ENCODE results near the gene SORL1.

The SORL1 gene

GRCh38 chr11:121485216-121485615 is 33.1 kb downstream of the SORL1 start:
- Histone ChIP-seq H3K4me3 (no peak overlapping the region), H3K36me3 (no peaks in the 10 kb centered on the region), H3K4me1 (peaks cover 0 to 24% (median 15%) of the 10 kb centered on the region in 4 donors), H3K27me3 (no peaks in the 10 kb centered on the region), H3K9me3 (no peaks in the 10 kb centered on the region), H3K27ac (no peak overlapping the region)
- intact Hi-C loops (cut with DNase I; ENCODE audit: low total_unique reads) = no loop called here
- DNase-seq = no peak
- TF ChIP-seq, protein P1, sequence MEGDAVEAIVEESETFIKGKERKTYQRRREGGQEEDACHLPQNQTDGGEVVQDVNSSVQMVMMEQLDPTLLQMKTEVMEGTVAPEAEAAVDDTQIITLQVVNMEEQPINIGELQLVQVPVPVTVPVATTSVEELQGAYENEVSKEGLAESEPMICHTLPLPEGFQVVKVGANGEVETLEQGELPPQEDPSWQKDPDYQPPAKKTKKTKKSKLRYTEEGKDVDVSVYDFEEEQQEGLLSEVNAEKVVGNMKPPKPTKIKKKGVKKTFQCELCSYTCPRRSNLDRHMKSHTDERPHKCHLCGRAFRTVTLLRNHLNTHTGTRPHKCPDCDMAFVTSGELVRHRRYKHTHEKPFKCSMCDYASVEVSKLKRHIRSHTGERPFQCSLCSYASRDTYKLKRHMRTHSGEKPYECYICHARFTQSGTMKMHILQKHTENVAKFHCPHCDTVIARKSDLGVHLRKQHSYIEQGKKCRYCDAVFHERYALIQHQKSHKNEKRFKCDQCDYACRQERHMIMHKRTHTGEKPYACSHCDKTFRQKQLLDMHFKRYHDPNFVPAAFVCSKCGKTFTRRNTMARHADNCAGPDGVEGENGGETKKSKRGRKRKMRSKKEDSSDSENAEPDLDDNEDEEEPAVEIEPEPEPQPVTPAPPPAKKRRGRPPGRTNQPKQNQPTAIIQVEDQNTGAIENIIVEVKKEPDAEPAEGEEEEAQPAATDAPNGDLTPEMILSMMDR (IDR thresholded peaks at IDR 0.05) = no peak

DNA sequence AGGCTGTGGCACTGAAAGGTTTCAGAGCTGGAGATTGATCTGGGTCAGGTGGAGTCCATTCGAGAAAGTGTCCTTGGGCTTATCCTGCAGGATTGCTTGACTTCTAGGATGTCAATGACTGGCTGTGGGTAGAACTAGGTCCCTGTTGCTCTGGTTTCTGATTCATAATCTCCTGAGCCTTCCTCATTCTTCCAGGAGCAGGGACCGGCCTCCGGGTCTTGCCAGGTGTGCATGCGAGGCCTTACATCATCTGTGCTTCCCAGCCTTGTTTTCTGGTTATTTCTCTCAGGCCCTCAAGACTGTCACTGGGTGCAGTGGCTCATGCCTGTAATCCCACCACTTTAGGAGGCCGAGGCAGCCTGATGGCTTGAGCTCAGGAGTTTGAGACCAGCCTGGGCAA is 33.9 kb downstream of the SORL1 start:
- DNase-seq = no peak
- H3K27me3 ChIP-seq = no peaks in the 10 kb centered on the region
- intact Hi-C loops (cut with DNase I; ENCODE audit: low total_unique reads) = no loop called here
- no peak overlapping the region for H3K4me3 ChIP-seq
- H3K36me3 ChIP-seq = no peaks in the 10 kb centered on the region
- H3K9me3 ChIP-seq = no peaks in the 10 kb centered on the region
- H3K27ac ChIP-seq = no peak overlapping the region
- TF ChIP-seq, protein P1 (IDR thresholded peaks at IDR 0.05) = no peak
- peaks cover 0 to 24% (median 15%) of the 10 kb centered on the region in 4 donors for H3K4me1 ChIP-seq

- TF ChIP-seq, protein P1 (IDR thresholded peaks at IDR 0.05) = no peak
- intact Hi-C loops (cut with DNase I; ENCODE audit: low total_unique reads) = no loop called here
- H3K4me3 ChIP-seq = no peak overlapping the region
- peak overlapping the region; percentile 5 to 30 for H3K27ac ChIP-seq
- H3K27me3 ChIP-seq = no peaks in the 10 kb centered on the region
- H3K9me3 ChIP-seq = no peaks in the 10 kb centered on the region
- no peaks in the 10 kb centered on the region for H3K36me3 ChIP-seq
- DNase-seq = no peak
- H3K4me1 ChIP-seq = peaks cover 0 to 21% (median 13%) of the 10 kb centered on the region in 4 donors
Measured at GRCh38 chr11:121487191-121487590, 35.1 kb downstream of the SORL1 start.

DNA sequence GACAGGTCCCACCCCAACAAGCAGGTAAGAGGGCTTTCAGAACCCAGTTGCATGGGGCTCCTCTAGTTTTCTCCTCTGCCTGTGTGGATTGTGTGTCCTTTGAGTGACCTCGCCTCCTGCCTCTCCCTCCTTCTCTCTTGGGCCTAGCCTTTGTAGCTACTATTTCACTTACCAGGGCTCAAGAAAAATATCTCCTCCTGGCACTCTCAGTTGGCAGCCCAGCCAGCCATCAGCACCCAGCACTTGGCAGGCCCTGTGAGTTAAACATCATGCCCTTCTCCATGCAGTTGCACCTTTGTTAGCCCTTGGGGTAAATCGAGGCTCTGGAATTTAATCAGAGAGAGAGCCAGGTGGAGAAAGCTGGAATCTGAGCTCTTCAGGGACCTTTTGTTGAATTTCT is 36.1 kb downstream of the SORL1 start:
- Histone ChIP-seq H3K4me3 (no peak overlapping the region), H3K27me3 (no peaks in the 10 kb centered on the region), H3K4me1 (peaks cover 0 to 17% (median 12%) of the 10 kb centered on the region in 4 donors), H3K9me3 (no peaks in the 10 kb centered on the region), H3K27ac (peak overlapping the region; percentile 5 to 30), H3K36me3 (no peaks in the 10 kb centered on the region)
- intact Hi-C loops (cut with DNase I; ENCODE audit: low total_unique reads) = no loop called here
- TF ChIP-seq, protein P1 (IDR thresholded peaks at IDR 0.05) = no peak
- DNase-seq = peak in 1 of 2 donors; percentile 65

DNA sequence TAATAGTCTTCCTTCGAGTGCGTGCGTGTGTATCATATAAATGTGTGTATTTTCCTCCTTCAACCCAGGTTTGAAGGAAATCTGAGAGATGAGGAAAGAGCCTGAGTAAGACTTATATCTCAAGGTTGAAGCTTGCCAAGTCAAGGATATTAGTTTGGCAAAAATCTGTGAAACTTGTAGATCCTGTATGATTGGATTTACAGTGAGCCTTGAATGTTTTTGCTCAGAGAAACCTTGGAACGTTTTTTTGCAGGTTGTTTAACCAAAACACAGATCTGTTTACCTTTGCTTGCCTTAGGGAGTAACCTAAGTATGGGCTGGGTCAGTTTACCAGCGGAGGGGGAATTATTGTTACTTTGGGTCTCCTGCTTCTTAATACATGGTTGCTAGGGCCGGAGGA is 36.5 kb downstream of the SORL1 start:
- TF ChIP-seq, protein P1 (IDR thresholded peaks at IDR 0.05) = no peak
- no peak overlapping the region for H3K4me3 ChIP-seq
- intact Hi-C loops (cut with DNase I; ENCODE audit: low total_unique reads) = no loop called here
- H3K27ac ChIP-seq = peak overlapping the region in 1 of 2 donors; percentile 5
- DNase-seq = no peak
- H3K27me3 ChIP-seq = no peaks in the 10 kb centered on the region
- H3K36me3 ChIP-seq = no peaks in the 10 kb centered on the region
- H3K9me3 ChIP-seq = no peaks in the 10 kb centered on the region
- H3K4me1 ChIP-seq = peaks cover 0 to 17% (median 12%) of the 10 kb centered on the region in 4 donors

- Histone ChIP-seq H3K27ac (no peak overlapping the region), H3K27me3 (no peaks in the 10 kb centered on the region), H3K4me1 (peaks cover 0 to 17% (median 12%) of the 10 kb centered on the region in 4 donors), H3K9me3 (no peaks in the 10 kb centered on the region), H3K4me3 (no peak overlapping the region), H3K36me3 (no peaks in the 10 kb centered on the region)
- TF ChIP-seq, protein P1 (IDR thresholded peaks at IDR 0.05) = no peak
- intact Hi-C loops (cut with DNase I; ENCODE audit: low total_unique reads) = no loop called here
- no peak for DNase-seq
Measured at GRCh38 chr11:121489823-121490222, 37.7 kb downstream of the SORL1 start.
